ENCODE results near the gene NXF1. TPM values are rescaled to one million over a fixed set of nuclear protein-coding genes. Genes with fewer than 3 reads are reported as not detected.

NXF1 gene
- total RNA-seq, 1 donor from 2014 or later: 41.4 TPM

GRCh38 chr11:62786318-62787004 is 18.8 kb downstream of the NXF1 start:
- Histone ChIP-seq H3K36me3 (ENCODE audit: control insufficient read depth, insufficient read depth, low read length) (peaks cover 1% of the 10 kb centered on the region), H3K4me3 (ENCODE audit: low read depth, low read length) (peak overlapping the region; percentile 91), H3K27me3 (ENCODE audit: control insufficient read depth, insufficient read depth, low read length) (no peaks in the 10 kb centered on the region)
- TF ChIP-seq CTCF (IDR thresholded peaks at IDR 0.05; ENCODE audit: insufficient read depth, low read length, poor library complexity, severe bottlenecking): peak; percentile 100
- DNase-seq (ENCODE audit: low read depth): no peak

- no peak for TF ChIP-seq CTCF (IDR thresholded peaks at IDR 0.05; ENCODE audit: insufficient read depth, low read length, poor library complexity, severe bottlenecking)
- Histone ChIP-seq H3K27me3 (ENCODE audit: control insufficient read depth, insufficient read depth, low read length) (no peaks in the 10 kb centered on the region), H3K36me3 (ENCODE audit: control insufficient read depth, insufficient read depth, low read length) (peaks cover 2% of the 10 kb centered on the region), H3K4me3 (ENCODE audit: low read depth, low read length) (no peak overlapping the region)
- no peak for DNase-seq (ENCODE audit: low read depth)
Observed at GRCh38 chr11:62782753-62783152, 22.5 kb downstream of the NXF1 start.

GRCh38 chr11:62778441-62778840 is 26.8 kb downstream of the NXF1 start:
- no peak for DNase-seq (ENCODE audit: low read depth)
- no peaks in the 10 kb centered on the region for H3K27me3 ChIP-seq (ENCODE audit: control insufficient read depth, insufficient read depth, low read length)
- TF ChIP-seq CTCF (IDR thresholded peaks at IDR 0.05; ENCODE audit: insufficient read depth, low read length, poor library complexity, severe bottlenecking): no peak
- H3K36me3 ChIP-seq (ENCODE audit: control insufficient read depth, insufficient read depth, low read length): peaks cover 4% of the 10 kb centered on the region
- no peak overlapping the region for H3K4me3 ChIP-seq (ENCODE audit: low read depth, low read length)

GRCh38 chr11:62777389-62777788 is 27.9 kb downstream of the NXF1 start:
- Histone ChIP-seq H3K36me3 (ENCODE audit: control insufficient read depth, insufficient read depth, low read length) (peaks cover 4% of the 10 kb centered on the region), H3K4me3 (ENCODE audit: low read depth, low read length) (no peak overlapping the region), H3K27me3 (ENCODE audit: control insufficient read depth, insufficient read depth, low read length) (no peaks in the 10 kb centered on the region)
- no peak for DNase-seq (ENCODE audit: low read depth)
- no peak for TF ChIP-seq CTCF (IDR thresholded peaks at IDR 0.05; ENCODE audit: insufficient read depth, low read length, poor library complexity, severe bottlenecking)

GRCh38 chr11:62775646-62776045 is 29.6 kb downstream of the NXF1 start:
- no peak for TF ChIP-seq CTCF (IDR thresholded peaks at IDR 0.05; ENCODE audit: insufficient read depth, low read length, poor library complexity, severe bottlenecking)
- Histone ChIP-seq H3K27me3 (ENCODE audit: control insufficient read depth, insufficient read depth, low read length) (no peaks in the 10 kb centered on the region), H3K4me3 (ENCODE audit: low read depth, low read length) (no peak overlapping the region), H3K36me3 (ENCODE audit: control insufficient read depth, insufficient read depth, low read length) (peaks cover 4% of the 10 kb centered on the region)
- DNase-seq (ENCODE audit: low read depth): no peak

- no peak for TF ChIP-seq CTCF (IDR thresholded peaks at IDR 0.05; ENCODE audit: insufficient read depth, low read length, poor library complexity, severe bottlenecking)
Observed at GRCh38 chr11:62774407-62774806, 30.8 kb downstream of the NXF1 start.

More at GRCh38 chr11:62774407-62774806, 30.8 kb downstream of the NXF1 start:
- peaks cover 4% of the 10 kb centered on the region for H3K36me3 ChIP-seq (ENCODE audit: control insufficient read depth, insufficient read depth, low read length)
- no peak for DNase-seq (ENCODE audit: low read depth)
- no peak overlapping the region for H3K4me3 ChIP-seq (ENCODE audit: low read depth, low read length)
- H3K27me3 ChIP-seq (ENCODE audit: control insufficient read depth, insufficient read depth, low read length): no peaks in the 10 kb centered on the region
